Measurements from ENCODE around the gene ZNF414. TPM values are rescaled to one million over a fixed set of nuclear protein-coding genes. Genes with fewer than 3 reads are reported as not detected.

The ZNF414 gene
- total RNA-seq, 1 donor from 2014 or later: 27.5 TPM

- DNase-seq (ENCODE audit: extremely low spot score in 2 of 2): no peak
- Histone ChIP-seq H3K4me3 (no peak overlapping the region), H3K4me1 (peaks cover 25% of the 10 kb centered on the region), H3K27ac (no peak overlapping the region), H3K27me3 (no peaks in the 10 kb centered on the region), H3K36me3 (peaks cover 0 to 28% of the 10 kb centered on the region in 2 donors), H3K9me3 (no peaks in the 10 kb centered on the region)
- intact Hi-C loops (cut with DNase I): no loop called here
- TF ChIP-seq POLR2AphosphoS5 (IDR thresholded peaks at IDR 0.05; ENCODE audit: insufficient read depth in 1 of 2, low read depth in 1 of 2) (no peak), CTCF (IDR thresholded peaks at IDR 0.05) (no peak), POLR2A (IDR thresholded peaks at IDR 0.05) (no peak)
These were observed 22.4 kb downstream of the ZNF414 start for GRCh38 chr19:8491574-8491973.

GRCh38 chr19:8490873-8491272 is 23.1 kb downstream of the ZNF414 start:
- Histone ChIP-seq H3K36me3 (peaks cover 0 to 35% of the 10 kb centered on the region in 2 donors), H3K4me1 (peaks cover 25% of the 10 kb centered on the region), H3K27ac (no peak overlapping the region), H3K4me3 (no peak overlapping the region), H3K27me3 (no peaks in the 10 kb centered on the region), H3K9me3 (no peaks in the 10 kb centered on the region)
- intact Hi-C loops (cut with DNase I): no loop called here
- DNase-seq (ENCODE audit: extremely low spot score in 2 of 2): no peak
- TF ChIP-seq CTCF (IDR thresholded peaks at IDR 0.05): no peak
- TF ChIP-seq POLR2AphosphoS5 (IDR thresholded peaks at IDR 0.05; ENCODE audit: insufficient read depth in 1 of 2, low read depth in 1 of 2): no peak
- TF ChIP-seq POLR2A (IDR thresholded peaks at IDR 0.05): no peak

GRCh38 chr19:8490395-8490760 is 23.6 kb downstream of the ZNF414 start:
- Histone ChIP-seq H3K4me3 (no peak overlapping the region), H3K27ac (peak overlapping the region; percentile 56), H3K36me3 (peaks cover 0 to 39% of the 10 kb centered on the region in 2 donors), H3K4me1 (peaks cover 25% of the 10 kb centered on the region), H3K9me3 (no peaks in the 10 kb centered on the region), H3K27me3 (no peaks in the 10 kb centered on the region)
- TF ChIP-seq POLR2AphosphoS5 (IDR thresholded peaks at IDR 0.05; ENCODE audit: insufficient read depth in 1 of 2, low read depth in 1 of 2) (no peak), POLR2A (IDR thresholded peaks at IDR 0.05) (no peak), CTCF (IDR thresholded peaks at IDR 0.05) (no peak)
- no peak for DNase-seq (ENCODE audit: extremely low spot score in 2 of 2)
- intact Hi-C loops (cut with DNase I): no loop called here

GRCh38 chr19:8489561-8490394 is 24.2 kb downstream of the ZNF414 start:
- intact Hi-C loops (cut with DNase I): no loop called here
- peak; percentile 32 to 34 for TF ChIP-seq POLR2AphosphoS5 (IDR thresholded peaks at IDR 0.05; ENCODE audit: insufficient read depth in 1 of 2, low read depth in 1 of 2)
- TF ChIP-seq CTCF (IDR thresholded peaks at IDR 0.05): no peak
- Histone ChIP-seq H3K4me3 (no peak overlapping the region), H3K36me3 (peaks cover 0 to 45% of the 10 kb centered on the region in 2 donors), H3K4me1 (peaks cover 29% of the 10 kb centered on the region), H3K9me3 (no peaks in the 10 kb centered on the region), H3K27me3 (no peaks in the 10 kb centered on the region), H3K27ac (peak overlapping the region; percentile 56)
- no peak for DNase-seq (ENCODE audit: extremely low spot score in 2 of 2)

GRCh38 chr19:8488365-8488764 is 25.6 kb downstream of the ZNF414 start:
- peaks cover 0 to 52% of the 10 kb centered on the region in 2 donors for H3K36me3 ChIP-seq
- peaks cover 26% of the 10 kb centered on the region for H3K4me1 ChIP-seq
- H3K27me3 ChIP-seq: no peaks in the 10 kb centered on the region
- no peak overlapping the region for H3K4me3 ChIP-seq
- DNase-seq (ENCODE audit: extremely low spot score in 2 of 2): no peak
- TF ChIP-seq POLR2AphosphoS5 (IDR thresholded peaks at IDR 0.05; ENCODE audit: insufficient read depth in 1 of 2, low read depth in 1 of 2): no peak
- TF ChIP-seq POLR2A (IDR thresholded peaks at IDR 0.05): no peak
- no peak for TF ChIP-seq CTCF (IDR thresholded peaks at IDR 0.05)
- no peak overlapping the region for H3K27ac ChIP-seq
- H3K9me3 ChIP-seq: no peaks in the 10 kb centered on the region
- intact Hi-C loops (cut with DNase I): no loop called here
